K562 (cell line): Measurements from ENCODE around the gene SLC6A8. TPM values are rescaled to one million over a fixed set of nuclear protein-coding genes. Genes with fewer than 3 reads are reported as not detected.

ENCODE experiments used
- ATAC-seq: fragments of 200-7000 bp; cut with Tn5 transposase; 3 replicates; pipeline ENCODE4 v1.9.1; 2020; ENCODE audit warnings: moderate library complexity
- BruUV-seq: library from RNA; stranded (reverse); fragments of 400-500 nt; replicated peaks from 2 replicates; lab custom pipeline; 2021; lab: Mats Ljungman, UMichigan
- CTCF ChIA-PET: fragments of 300-600 bp; formaldehyde crosslinking; extraction: SDS; loops from one replicate; lab custom pipeline; 2021; ENCODE audit warnings: low intra/inter-chr PET ratio; lab: Yijun Ruan, JAX
- POLR2A ChIA-PET: fragments of 300-600, 350-650 bp; sonication (Branson Sonifier 250); formaldehyde crosslinking; extraction: SDS; loops from one replicate; lab custom pipeline; 2021; ENCODE audit warnings: antibody characterized with exemption, inconsistent platforms; lab: Yijun Ruan, JAX
- DNase-seq, 4 experiments: peaks; one replicate each; pipeline versions ENCODE4 v3.0.0 to v3.0.0-alpha.2; 2011 to 2018; ENCODE audit warnings: low spot score in 3 of 4, mixed read lengths in 3 of 4; ENCODE audit errors: extremely low read depth in 1 of 4
- FAIRE-seq: peaks from 2 replicates; lab custom pipeline; 2011; peaks lifted over from hg19 to GRCh38; lab: Jason Lieb, UNC
- H2AFZ ChIP-seq: 2 replicates; pipeline ENCODE4 v1.6.0; 2011; ENCODE audit warnings: low read depth, low read length, control low read depth, inconsistent platforms
- H3K27ac ChIP-seq: fragments of 200-600 bp; 3 replicates; pipeline ENCODE4 v1.8.0; 2011; ENCODE audit warnings: low read depth, mild to moderate bottlenecking, control low read depth, inconsistent platforms, low read length, moderate library complexity, mixed read lengths; ENCODE audit errors: extremely low read depth
- H3K27me3 ChIP-seq, 2 experiments: fragments of 300-600 bp in 1 of 2; 2 replicates in 1 of 2; 3 replicates in 1 of 2; pipeline versions ENCODE4 v1.6.0 to v1.8.0; 2011; ENCODE audit warnings: inconsistent platforms in 2 of 2, low read length in 2 of 2, mild to moderate bottlenecking in 1 of 2, mixed read lengths in 1 of 2, moderate library complexity in 1 of 2; ENCODE audit not compliant: control insufficient read depth in 2 of 2, insufficient read depth in 2 of 2
- H3K36me3 ChIP-seq: fragments of 300-600 bp; 3 replicates; pipeline ENCODE4 v1.8.0; 2011; ENCODE audit warnings: mild to moderate bottlenecking, low read length, inconsistent platforms; ENCODE audit not compliant: control insufficient read depth, insufficient read depth
- H3K4me1 ChIP-seq, 2 experiments: fragments of 200-600 bp in 1 of 2; replicated peaks in 1 of 2; 2 replicates in 1 of 2; 3 replicates in 1 of 2; pipeline versions ENCODE4 v1.5.1 to v1.8.0; 2011; ENCODE audit warnings: inconsistent platforms in 2 of 2, low read length in 2 of 2, mild to moderate bottlenecking in 1 of 2, mixed read lengths in 1 of 2, moderate library complexity in 1 of 2; ENCODE audit not compliant: control insufficient read depth in 2 of 2, insufficient read depth in 2 of 2
- H3K4me2 ChIP-seq: 2 replicates; pipeline ENCODE4 v1.6.1; 2011; ENCODE audit warnings: low read length, control low read depth, inconsistent platforms, mixed read lengths; ENCODE audit not compliant: insufficient read depth
- H3K4me3 ChIP-seq: fragments of 200-600 bp; sonication (generic), shearing (Covaris generic); 2 replicates; pipeline ENCODE4 v1.5.1; 2016; ENCODE audit warnings: control low read depth, inconsistent platforms
- H3K79me2 ChIP-seq: fragments of 200-600 bp; 3 replicates; pipeline ENCODE4 v1.8.0; 2011; ENCODE audit warnings: low read length, inconsistent platforms; ENCODE audit not compliant: control insufficient read depth, insufficient read depth
- H3K9ac ChIP-seq, 2 experiments: 2 replicates each; pipeline versions ENCODE4 v1.6.0 to v1.6.1; 2011; ENCODE audit warnings: low read depth in 2 of 2, low read length in 2 of 2, control low read depth in 1 of 2, inconsistent platforms in 1 of 2, mild to moderate bottlenecking in 1 of 2, mixed read lengths in 1 of 2; ENCODE audit not compliant: insufficient read depth in 1 of 2
- H3K9me1 ChIP-seq: one replicate; pipeline ENCODE4 v1.6.0; 2011; ENCODE audit warnings: inconsistent platforms, mild to moderate bottlenecking, low read length, moderate library complexity; ENCODE audit not compliant: control insufficient read depth, insufficient read depth
- H3K9me3 ChIP-seq: replicated peaks from 2 replicates; pipeline ENCODE4 v1.5.1; 2011; ENCODE audit warnings: low read depth, low read length, inconsistent platforms; ENCODE audit not compliant: control insufficient read depth, insufficient read depth
- H4K20me1 ChIP-seq: replicated peaks from 2 replicates; pipeline ENCODE4 v1.6.1; 2011; ENCODE audit warnings: low read length, inconsistent platforms, mixed read lengths; ENCODE audit not compliant: control insufficient read depth, insufficient read depth
- CTCF ChIP-seq, 3 experiments: IDR thresholded peaks in 2 of 3; conservative IDR thresholded peaks in 1 of 3; 2 replicates each; pipeline ENCODE4 v1.5.1; 2011 to 2012; ENCODE audit warnings: low read length in 3 of 3, mild to moderate bottlenecking in 3 of 3, control low read depth in 2 of 3, improper control_type of control experiment in 1 of 3, inconsistent platforms in 1 of 3, low read depth in 1 of 3, mixed read lengths in 1 of 3, moderate library complexity in 1 of 3; ENCODE audit not compliant: insufficient read depth in 2 of 3
- ZNF449 ChIP-seq: fragments of 250-450 bp; sonication (Bioruptor Pico); IDR thresholded peaks from 2 replicates; pipeline ENCODE4 v1.8.0; 2022; ENCODE audit warnings: moderate library complexity, mild to moderate bottlenecking, inconsistent platforms
- WGBS: fragments of 100-300 bp; shearing (Covaris generic); methylation state at CpG from one replicate; pipeline ENCODE4 v1.1.6; 2016; ENCODE audit warnings: low coverage, mixed read lengths; ENCODE audit not compliant: insufficient coverage; ENCODE audit errors: missing lambda C conversion rate; 5-methylcytosine and 5-hydroxymethylcytosine counted together
- in situ Hi-C: fragments of 300-500 bp; cut with MboI; formaldehyde crosslinking; loops from 4 replicates; pipeline ENCODE4 v1.15.0; 2018; ENCODE audit warnings: inconsistent platforms, mixed read lengths
- intact Hi-C: fragments of 100-400 bp; cut with micrococcal nuclease; formaldehyde crosslinking; loops from 2 replicates; pipeline ENCODE4 v1.14.2; 2022
- polyA plus RNA-seq, 8 experiments: library from polyadenylated mRNA; depleted of rRNA in 4 of 8; stranded (reverse) in 5 of 8; unstranded in 3 of 8; fragments of >200 nt; fragmentation: Nextera tagmentation in 2 of 8; fragmentation: Illumina TruSeq in 1 of 8; extraction: Ambion mirVana in 2 of 8; extraction: Trizol in 1 of 8; gene quantifications; 2 replicates each; pipeline versions ENCODE4 v1.2.1 to v1.2.3, GENCODE V29; 2011 to 2014; ENCODE audit warnings: inconsistent platforms in 1 of 8, missing spikeins in 1 of 8
- total RNA-seq, 7 experiments: library from RNA; depleted of rRNA in 6 of 7; stranded (reverse); fragments of >200 nt in 6 of 7; fragmentation: Illumina TruSeq in 2 of 7; extraction: Trizol in 2 of 7; gene quantifications; 2 replicates each; pipeline versions ENCODE4 v1.2.1 to v1.2.3, GENCODE V29; 2011 to 2021; ENCODE audit warnings: low replicate concordance in 1 of 7

Gene SLC6A8
- total and polyA plus RNA-seq, 9 of the 15 experiments (the other 6 are each of a cell fraction or from before 2014, with no cell fraction given) = 0.68 to 144 (median 34.3) TPM

GRCh38 chrX:153639177-153640044, 48.3 kb upstream of the SLC6A8 start:
- ATAC-seq (no peak), DNase-seq (no peak), FAIRE-seq (no peak)
- H3K4me2 ChIP-seq = no peak overlapping the region
- intact Hi-C loops (no loop called here), in situ Hi-C loops (no loop called here)
- H3K27me3 ChIP-seq = peaks cover 0 to 41% of the 10 kb centered on the region in 2 experiments; a peak in 4 of 5 replicates
- POLR2A ChIA-PET = interaction anchor here (0.6 to 0.7 kb wide), 2 partner anchors 46 to 65 kb away, joined by 3 read pairs; no protein-coding TSS in a partner anchor
- H3K4me1 ChIP-seq = peaks cover 2 to 65% of the 10 kb centered on the region in 2 experiments; a peak in 3 of 5 replicates
- H4K20me1 ChIP-seq = no peaks in the 10 kb centered on the region
- H3K79me2 ChIP-seq = no peaks in the 10 kb centered on the region
- H2AFZ ChIP-seq = no peak overlapping the region
- no peak overlapping the region for H3K27ac ChIP-seq
- no peak overlapping the region for H3K9ac ChIP-seq
- H3K4me3 ChIP-seq = no peak overlapping the region
- H3K9me1 ChIP-seq = no peaks in the 10 kb centered on the region
- 16% methylated on average over 13 of the region's 28 CpGs for WGBS
- 0 out of 6 replicates have a peak, but pooled peaks of 1 of the 3 experiments have one; percentile 21 for TF ChIP-seq CTCF (IDR thresholded peaks at IDR 0.05 in 2 of 3, conservative IDR thresholded peaks at IDR 0.05 in 1 of 3; ENCODE audit: insufficient read depth in 2 of 3, low read depth in 1 of 3, low read length in 3 of 3)
- no peak for TF ChIP-seq ZNF449 (CRISPR knock-in tag)
- no peaks in the 10 kb centered on the region for H3K9me3 ChIP-seq
- no TSS peak for BruUV-seq
- CTCF ChIA-PET = no interaction called here
- no peaks in the 10 kb centered on the region for H3K36me3 ChIP-seq
